PC-3 (cell line): Measurements from ENCODE around the gene FAM89B. TPM values are rescaled to one million over a fixed set of nuclear protein-coding genes. Genes with fewer than 3 reads are reported as not detected.

Experiments used
- ATAC-seq: fragments of 200-7000 bp; cut with Tn5 transposase; 2 replicates; pipeline ENCODE4 v1.9.1; 2020; ENCODE audit warnings: mild to moderate bottlenecking, moderate library complexity
- BruUV-seq: library from RNA; stranded (reverse); fragments of 400-500 nt; replicated peaks from 2 replicates; lab custom pipeline; 2021; lab: Mats Ljungman, UMichigan
- CTCF ChIA-PET: fragments of 300-600 bp; sonication (Branson Sonifier 250); formaldehyde crosslinking; loops from one replicate; lab custom pipeline; 2022; ENCODE audit warnings: antibody characterized with exemption; lab: Charles Lee
- POLR2A ChIA-PET: fragments of 300-600 bp; sonication (Branson Sonifier 250); formaldehyde crosslinking; loops from one replicate; lab custom pipeline; 2022; ENCODE audit warnings: antibody characterized with exemption; ENCODE audit not compliant: unreplicated experiment; lab: Charles Lee
- DNase-seq: peaks from one replicate; pipeline ENCODE4 v3.0.0-alpha.2; 2015
- H2AFZ ChIP-seq: fragments of 300-600 bp; sonication (generic); 2 replicates; pipeline ENCODE4 v1.6.0; 2016; ENCODE audit warnings: antibody characterized with exemption, low read length
- H3F3A ChIP-seq: fragments of 300-600 bp; sonication (generic); one replicate; pipeline ENCODE4 v1.6.0; 2017; ENCODE audit warnings: antibody characterized with exemption, low read length, control low read depth, mild to moderate bottlenecking; ENCODE audit not compliant: unreplicated experiment
- H3K27ac ChIP-seq: fragments of 300-600 bp; sonication (generic); 2 replicates; pipeline ENCODE4 v1.5.1; 2016; ENCODE audit warnings: mild to moderate bottlenecking, low read length
- H3K27me3 ChIP-seq: fragments of 300-600 bp; sonication (generic); 2 replicates; pipeline ENCODE4 v1.6.1; 2016; ENCODE audit warnings: low read length, mixed read lengths
- H3K36me3 ChIP-seq: fragments of 300-600 bp; sonication (generic); 2 replicates; pipeline ENCODE4 v1.6.1; 2016; ENCODE audit warnings: low read depth, mixed run types, low read length, mixed read lengths
- H3K4me1 ChIP-seq: fragments of 300-600 bp; sonication (generic); 2 replicates; pipeline ENCODE4 v1.5.1; 2016; ENCODE audit warnings: low read length; ENCODE audit not compliant: insufficient read depth
- H3K4me2 ChIP-seq: fragments of 300-600 bp; sonication (generic); 2 replicates; pipeline ENCODE4 v1.6.0; 2016; ENCODE audit warnings: low read length
- H3K4me3 ChIP-seq: fragments of 300-600 bp; sonication (generic); 2 replicates; pipeline ENCODE4 v1.5.1; 2016; ENCODE audit warnings: mild to moderate bottlenecking, low read length, mixed read lengths
- H3K79me2 ChIP-seq: fragments of 300-600 bp; sonication (generic); 2 replicates; pipeline ENCODE4 v1.6.1; 2017; ENCODE audit warnings: low read length, mixed read lengths
- H3K9ac ChIP-seq: fragments of 300-600 bp; sonication (generic); 2 replicates; pipeline ENCODE4 v1.6.0; 2016; ENCODE audit warnings: mild to moderate bottlenecking, low read length
- H3K9me2 ChIP-seq: fragments of 300-600 bp; sonication (generic); replicated peaks from 2 replicates; pipeline ENCODE4 v1.6.1; 2016; ENCODE audit warnings: mixed run types, low read length, mixed read lengths
- H3K9me3 ChIP-seq: fragments of 300-600 bp; sonication (generic); 2 replicates; pipeline ENCODE4 v1.6.1; 2016; ENCODE audit warnings: low read length, mixed read lengths
- H4K20me1 ChIP-seq: fragments of 300-600 bp; sonication (generic); 2 replicates; pipeline ENCODE4 v1.6.1; 2016; ENCODE audit warnings: low read length, mixed read lengths
- CTCF ChIP-seq: fragments of 300-600 bp; sonication (generic); conservative IDR thresholded peaks from 2 replicates; pipeline ENCODE4 v1.5.1; 2017; ENCODE audit warnings: antibody characterized with exemption, low read depth, mild to moderate bottlenecking, low read length
- EZH2 ChIP-seq: fragments of 300-600 bp; sonication (generic); IDR thresholded peaks from one replicate; pipeline ENCODE4 v1.6.1; 2017; ENCODE audit warnings: antibody characterized with exemption, mild to moderate bottlenecking, low read length; ENCODE audit not compliant: unreplicated experiment
- EZH2phosphoT487 ChIP-seq: fragments of 300-600 bp; sonication (generic); IDR thresholded peaks from 2 replicates; pipeline ENCODE4 v1.6.1; 2018; ENCODE audit warnings: mild to moderate bottlenecking, antibody characterized with exemption, low read length, borderline replicate concordance
- intact Hi-C: fragments of 100-400 bp; cut with micrococcal nuclease; formaldehyde crosslinking; loops from 2 replicates; pipeline ENCODE4 v1.9.0; 2023
- total RNA-seq: library from RNA; depleted of rRNA; stranded (reverse); fragments of >200 nt; gene quantifications from 2 replicates; pipeline ENCODE4 v1.2.3, GENCODE V29; 2014

The FAM89B gene
- total RNA-seq, 1 experiment from 2014 or later: 76.3 TPM

- H3K79me2 ChIP-seq: 0 out of 2 replicates have a peak, but pooled peaks cover 5% of the 10 kb centered on the region
- TF ChIP-seq CTCF (no peak), EZH2 (no peak), EZH2phosphoT487 (no peak)
- H3K9me2 ChIP-seq: no peaks in the 10 kb centered on the region
- H3F3A ChIP-seq: no peaks in the 10 kb centered on the region
- H3K36me3 ChIP-seq: peaks cover 11% of the 10 kb centered on the region; the same call in 1 of the 2 replicates
- ATAC-seq: no peak
- intact Hi-C loops: loop anchor here (10.0 kb wide), 1 partner anchor 73 kb away; the partner anchor contains the start of genes MAP3K11 and PCNX3
- CTCF ChIA-PET: interaction anchor here (1.4 to 2.7 kb wide), 6 partner anchors 10 to 52 kb away, joined by 3 to 25 read pairs (median 9); partner anchors contain the start of genes FAM89B and ZNRD2
- H3K9ac ChIP-seq: peak overlapping the region; percentile 75
- peaks cover 28% of the 10 kb centered on the region for H3K4me1 ChIP-seq
- H3K9me3 ChIP-seq: no peaks in the 10 kb centered on the region
- no peaks in the 10 kb centered on the region for H3K27me3 ChIP-seq
- H2AFZ ChIP-seq: no peak overlapping the region; the same call in 1 of the 2 replicates
- H3K4me3 ChIP-seq: peak overlapping the region; percentile 81; the same call in 1 of the 2 replicates
- H3K4me2 ChIP-seq: peak overlapping the region; percentile 95
- H4K20me1 ChIP-seq: no peaks in the 10 kb centered on the region
- peak overlapping the region; percentile 69 for H3K27ac ChIP-seq
- no TSS peak for BruUV-seq
- POLR2A ChIA-PET: interaction anchor here (0.5 to 1.6 kb wide), 2 partner anchors 29 to 318 kb away, joined by 3 to 7 read pairs; partner anchors contain the start of gene ZNRD2
- peak; percentile 72 for DNase-seq
These were observed 31.0 kb upstream of the FAM89B start for GRCh38 chr11:65541093-65541982.

- no peak overlapping the region for H3K4me3 ChIP-seq
- CTCF ChIA-PET: interaction anchor here (1.5 kb wide), 1 partner anchor 30 kb away, joined by 9 read pairs; the partner anchor contains the start of gene FAM89B
- no peaks in the 10 kb centered on the region for H4K20me1 ChIP-seq
- H3K9me3 ChIP-seq: no peaks in the 10 kb centered on the region
- POLR2A ChIA-PET: no interaction called here
- H3K9ac ChIP-seq: no peak overlapping the region
- BruUV-seq: no TSS peak
- intact Hi-C loops: loop anchor here (10.0 kb wide), 1 partner anchor 72 kb away; the partner anchor contains the start of genes MAP3K11 and PCNX3
- H3K27ac ChIP-seq: no peak overlapping the region
- H3K4me2 ChIP-seq: no peak overlapping the region
- no peaks in the 10 kb centered on the region for H3K27me3 ChIP-seq
- H3K36me3 ChIP-seq: peaks cover 8% of the 10 kb centered on the region; the same call in 1 of the 2 replicates
- H3K9me2 ChIP-seq: no peaks in the 10 kb centered on the region
- H3F3A ChIP-seq: no peaks in the 10 kb centered on the region
- no peak for TF ChIP-seq EZH2phosphoT487
- no peak for TF ChIP-seq EZH2
- no peak for TF ChIP-seq CTCF
- DNase-seq (no peak), ATAC-seq (no peak)
- peaks cover 31% of the 10 kb centered on the region for H3K4me1 ChIP-seq
- H3K79me2 ChIP-seq: 0 out of 2 replicates have a peak, but pooled peaks cover 5% of the 10 kb centered on the region
- H2AFZ ChIP-seq: no peak overlapping the region
These were observed 29.5 kb upstream of the FAM89B start for GRCh38 chr11:65542738-65543390.
